Smooth muscle cell (in vitro differentiated cells): ENCODE results near the gene TSPAN9. TPM values are rescaled to one million over a fixed set of nuclear protein-coding genes. Genes with fewer than 3 reads are reported as not detected.

Source experiments
- DNase-seq: peaks from one replicate; lab custom pipeline; 2025; ENCODE audit not compliant: unreplicated experiment; lab: John Stamatoyannopoulos, UW
- H2AFZ ChIP-seq: fragments of 200-600 bp; sonication (generic); 2 replicates; pipeline ENCODE4 v1.6.0; 2016; ENCODE audit warnings: antibody characterized with exemption, low read depth, mild to moderate bottlenecking
- H3F3A ChIP-seq: fragments of 200-600 bp; sonication (generic); 2 replicates; pipeline ENCODE4 v1.6.0; 2017; ENCODE audit warnings: antibody characterized with exemption, low read depth
- H3K27ac ChIP-seq: fragments of 200-600 bp; sonication (generic); 2 replicates; pipeline ENCODE4 v1.5.1; 2016; ENCODE audit warnings: low read depth, mild to moderate bottlenecking
- H3K27me3 ChIP-seq: fragments of 200-600 bp; sonication (generic); 2 replicates; pipeline ENCODE4 v1.6.1; 2016; ENCODE audit warnings: low read depth, mild to moderate bottlenecking
- H3K36me3 ChIP-seq: fragments of 200-600 bp; sonication (generic); 2 replicates; pipeline ENCODE4 v1.5.1; 2016; ENCODE audit warnings: low read depth
- H3K4me1 ChIP-seq: fragments of 200-600 bp; sonication (generic); 2 replicates; pipeline ENCODE4 v1.5.1; 2016; ENCODE audit warnings: low read depth
- H3K4me2 ChIP-seq: fragments of 200-600 bp; sonication (generic); 2 replicates; pipeline ENCODE4 v1.6.0; 2016; ENCODE audit warnings: mild to moderate bottlenecking
- H3K4me3 ChIP-seq: fragments of 200-600 bp; sonication (generic); 2 replicates; pipeline ENCODE4 v1.5.1; 2016; ENCODE audit warnings: mild to moderate bottlenecking
- H3K79me2 ChIP-seq: fragments of 200-600 bp; sonication (generic); 2 replicates; pipeline ENCODE4 v1.6.0; 2016; ENCODE audit warnings: low read depth, mild to moderate bottlenecking
- H3K9ac ChIP-seq: fragments of 200-600 bp; sonication (generic); 2 replicates; pipeline ENCODE4 v1.6.0; 2016; ENCODE audit warnings: low read depth
- H3K9me3 ChIP-seq: fragments of 200-600 bp; sonication (generic); replicated peaks from 2 replicates; pipeline ENCODE4 v1.5.1; 2016; ENCODE audit warnings: low read depth
- H4K20me1 ChIP-seq: fragments of 200-600 bp; sonication (generic); 2 replicates; pipeline ENCODE4 v1.6.0; 2016; ENCODE audit warnings: low read depth
- WGBS: methylation state at CpG from one replicate; pipeline ENCODE4 v1.1.7; 2016; ENCODE audit warnings: low lambda C conversion rate; 5-methylcytosine and 5-hydroxymethylcytosine counted together
- polyA plus RNA-seq: library from polyadenylated mRNA; unstranded; fragments of >200 nt; fragmentation: Nextera tagmentation; extraction: Ambion mirVana; gene quantifications from 2 replicates; pipeline ENCODE4 v1.2.1, GENCODE V29; 2016
- total RNA-seq: library from RNA; depleted of rRNA; stranded (reverse); fragments of >200 nt; gene quantifications from 2 replicates; pipeline ENCODE4 v1.2.3, GENCODE V29; 2014
- TF ChIP-seq, protein P1 (sequence below): fragments of 200-600 bp; sonication (generic); IDR thresholded peaks from 2 replicates; pipeline ENCODE4 v1.5.1; 2017; ENCODE audit warnings: borderline replicate concordance, mild to moderate bottlenecking, antibody characterized with exemption; ENCODE audit not compliant: insufficient read depth, poor library complexity, severe bottlenecking

TSPAN9 gene
- total and polyA plus RNA-seq, 2 experiments from 2014 or later: 17.7 to 29.8 TPM

DNA sequence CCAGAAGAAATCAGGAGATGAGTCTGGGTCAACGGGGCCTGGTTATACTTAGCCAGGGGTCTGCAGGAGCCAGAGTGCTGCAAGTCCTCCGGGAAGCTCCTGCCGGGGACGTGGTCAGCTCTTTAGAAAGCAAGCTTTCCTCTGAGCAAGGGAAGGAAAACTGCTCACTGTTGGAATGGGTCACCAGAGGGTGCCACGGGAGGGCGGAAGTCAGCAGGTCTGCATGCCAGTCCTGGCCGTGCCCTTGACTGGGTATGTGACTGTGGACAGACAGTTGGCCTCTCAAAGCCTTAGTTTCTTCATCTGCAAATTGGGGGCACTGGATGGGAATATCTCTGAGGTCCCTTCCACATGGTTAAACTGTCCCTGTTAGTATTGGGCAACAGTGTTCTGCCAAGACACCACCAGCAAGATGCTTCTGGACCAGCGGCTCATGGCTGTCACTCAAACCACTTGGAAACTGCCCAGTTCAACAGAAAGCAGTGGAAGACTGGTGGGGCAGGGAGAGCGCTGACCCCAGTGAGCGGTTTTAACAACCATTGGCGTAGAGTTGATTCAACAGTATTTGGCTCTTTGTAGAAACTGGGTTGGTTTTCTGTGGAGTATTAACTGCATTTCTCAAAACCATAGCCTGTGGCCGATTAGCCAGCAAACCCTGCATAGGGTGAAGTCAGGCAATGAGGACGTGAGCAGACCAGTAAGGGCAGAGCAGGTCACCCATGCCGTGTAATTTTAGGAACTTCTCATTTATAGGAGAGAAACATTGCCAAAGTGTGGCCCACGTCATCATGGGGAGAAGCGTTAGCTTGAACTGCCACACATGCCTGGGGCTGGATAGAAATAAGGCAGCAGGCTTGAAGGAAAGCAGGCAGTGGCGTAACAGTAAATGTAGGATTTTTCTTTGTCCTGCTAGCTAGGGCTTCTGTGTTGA, 249.9 kb downstream of the TSPAN9 start:
- no peaks in the 10 kb centered on the region for H3F3A ChIP-seq
- H3K4me1 ChIP-seq: no peaks in the 10 kb centered on the region
- H3K9ac ChIP-seq: no peak overlapping the region
- H3K4me3 ChIP-seq: no peak overlapping the region
- H3K9me3 ChIP-seq: no peaks in the 10 kb centered on the region
- H3K27me3 ChIP-seq: peaks cover 18% of the 10 kb centered on the region
- no peaks in the 10 kb centered on the region for H4K20me1 ChIP-seq
- H3K36me3 ChIP-seq: no peaks in the 10 kb centered on the region
- WGBS: 87% methylated on average over 17 of the region's 17 CpGs
- no peak for DNase-seq
- H2AFZ ChIP-seq: no peak overlapping the region
- TF ChIP-seq, protein P1, sequence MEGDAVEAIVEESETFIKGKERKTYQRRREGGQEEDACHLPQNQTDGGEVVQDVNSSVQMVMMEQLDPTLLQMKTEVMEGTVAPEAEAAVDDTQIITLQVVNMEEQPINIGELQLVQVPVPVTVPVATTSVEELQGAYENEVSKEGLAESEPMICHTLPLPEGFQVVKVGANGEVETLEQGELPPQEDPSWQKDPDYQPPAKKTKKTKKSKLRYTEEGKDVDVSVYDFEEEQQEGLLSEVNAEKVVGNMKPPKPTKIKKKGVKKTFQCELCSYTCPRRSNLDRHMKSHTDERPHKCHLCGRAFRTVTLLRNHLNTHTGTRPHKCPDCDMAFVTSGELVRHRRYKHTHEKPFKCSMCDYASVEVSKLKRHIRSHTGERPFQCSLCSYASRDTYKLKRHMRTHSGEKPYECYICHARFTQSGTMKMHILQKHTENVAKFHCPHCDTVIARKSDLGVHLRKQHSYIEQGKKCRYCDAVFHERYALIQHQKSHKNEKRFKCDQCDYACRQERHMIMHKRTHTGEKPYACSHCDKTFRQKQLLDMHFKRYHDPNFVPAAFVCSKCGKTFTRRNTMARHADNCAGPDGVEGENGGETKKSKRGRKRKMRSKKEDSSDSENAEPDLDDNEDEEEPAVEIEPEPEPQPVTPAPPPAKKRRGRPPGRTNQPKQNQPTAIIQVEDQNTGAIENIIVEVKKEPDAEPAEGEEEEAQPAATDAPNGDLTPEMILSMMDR: no peak
- H3K79me2 ChIP-seq: no peaks in the 10 kb centered on the region
- no peak overlapping the region for H3K27ac ChIP-seq
- no peak overlapping the region for H3K4me2 ChIP-seq

DNA sequence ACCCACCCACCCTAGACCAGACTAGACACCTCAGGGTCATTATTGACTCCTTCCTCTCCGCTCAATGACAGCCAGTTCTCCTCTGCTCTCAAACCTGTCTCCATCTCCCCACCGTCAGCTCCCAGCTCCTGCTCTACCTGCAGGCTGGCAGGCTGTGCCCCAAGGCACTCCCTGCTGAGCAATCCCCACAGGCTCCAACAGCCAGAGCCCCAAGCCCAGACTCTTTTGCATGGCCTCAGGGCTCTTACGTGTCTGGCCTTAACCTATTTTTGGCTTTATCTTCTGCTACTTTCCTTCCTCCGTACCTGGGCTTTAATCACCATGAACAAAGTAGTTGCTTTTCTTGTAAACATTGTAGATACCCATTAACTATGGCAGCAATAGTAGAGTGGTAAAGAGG, 250.9 kb downstream of the TSPAN9 start:
- Histone ChIP-seq H3K27ac (no peak overlapping the region), H4K20me1 (no peaks in the 10 kb centered on the region), H2AFZ (no peak overlapping the region), H3K4me3 (no peak overlapping the region), H3K36me3 (no peaks in the 10 kb centered on the region), H3K4me2 (no peak overlapping the region), H3K9me3 (no peaks in the 10 kb centered on the region), H3F3A (no peaks in the 10 kb centered on the region), H3K9ac (no peak overlapping the region), H3K79me2 (no peaks in the 10 kb centered on the region), H3K4me1 (no peaks in the 10 kb centered on the region), H3K27me3 (peaks cover 13% of the 10 kb centered on the region)
- TF ChIP-seq, protein P1: no peak
- no peak for DNase-seq
- 64% methylated on average over 4 of the region's 4 CpGs for WGBS

DNA sequence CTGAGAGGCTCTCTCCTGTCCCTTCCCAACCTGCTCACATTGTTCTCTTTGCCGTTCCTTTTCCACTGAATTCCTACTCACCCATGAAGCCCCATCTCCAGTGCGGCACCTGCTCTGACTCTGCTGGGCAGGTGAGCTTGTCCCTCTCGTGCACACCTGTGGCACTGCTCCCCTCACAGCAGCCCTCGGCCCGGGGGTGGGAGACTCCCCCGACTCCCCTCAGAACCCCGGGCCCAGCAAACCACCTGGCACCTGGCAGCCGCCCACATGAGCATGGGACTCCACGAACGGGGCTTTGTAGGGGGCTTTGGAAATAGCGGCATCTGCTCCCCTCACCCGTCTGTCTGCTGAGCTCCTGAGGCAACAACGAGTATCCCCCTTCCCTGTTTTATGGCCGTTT, 251.4 kb downstream of the TSPAN9 start:
- Histone ChIP-seq H3K27ac (no peak overlapping the region), H3K4me1 (peaks cover 3% of the 10 kb centered on the region), H4K20me1 (no peaks in the 10 kb centered on the region), H3K36me3 (no peaks in the 10 kb centered on the region), H3K4me2 (no peak overlapping the region), H3K9me3 (no peaks in the 10 kb centered on the region), H3K79me2 (no peaks in the 10 kb centered on the region), H3K9ac (no peak overlapping the region), H3K4me3 (no peak overlapping the region), H2AFZ (no peak overlapping the region), H3F3A (no peaks in the 10 kb centered on the region), H3K27me3 (peaks cover 13% of the 10 kb centered on the region)
- WGBS: 86% methylated on average over 14 of the region's 14 CpGs
- no peak for DNase-seq
- TF ChIP-seq, protein P1: no peak
